Measurements from ENCODE around the gene PTGS1.

DNA sequence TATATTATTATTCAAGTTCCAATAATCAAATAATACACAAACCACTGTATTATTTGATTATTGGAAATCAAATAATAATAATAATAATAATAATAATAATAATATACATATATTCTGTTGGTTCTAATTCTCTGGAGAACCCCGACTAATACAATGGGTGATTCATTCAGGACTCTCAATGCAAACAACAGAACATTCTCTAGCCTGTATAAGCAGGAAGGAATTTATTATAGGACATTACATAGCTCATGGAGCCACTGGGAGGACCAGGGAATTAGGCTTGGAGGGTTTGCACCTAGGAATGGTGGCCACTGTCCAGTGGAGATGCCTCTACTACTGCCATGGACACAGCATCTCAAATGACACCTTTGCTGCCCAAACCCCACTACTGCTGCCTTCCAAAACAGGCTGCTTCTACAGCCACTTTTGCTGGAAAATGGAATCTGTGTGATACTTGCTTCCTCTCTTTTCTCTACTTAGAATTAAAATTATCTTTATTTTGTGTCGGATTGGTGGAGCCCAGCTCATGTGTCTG lies 25.9 kb downstream of the PTGS1 start:
- TF ChIP-seq, protein P1, sequence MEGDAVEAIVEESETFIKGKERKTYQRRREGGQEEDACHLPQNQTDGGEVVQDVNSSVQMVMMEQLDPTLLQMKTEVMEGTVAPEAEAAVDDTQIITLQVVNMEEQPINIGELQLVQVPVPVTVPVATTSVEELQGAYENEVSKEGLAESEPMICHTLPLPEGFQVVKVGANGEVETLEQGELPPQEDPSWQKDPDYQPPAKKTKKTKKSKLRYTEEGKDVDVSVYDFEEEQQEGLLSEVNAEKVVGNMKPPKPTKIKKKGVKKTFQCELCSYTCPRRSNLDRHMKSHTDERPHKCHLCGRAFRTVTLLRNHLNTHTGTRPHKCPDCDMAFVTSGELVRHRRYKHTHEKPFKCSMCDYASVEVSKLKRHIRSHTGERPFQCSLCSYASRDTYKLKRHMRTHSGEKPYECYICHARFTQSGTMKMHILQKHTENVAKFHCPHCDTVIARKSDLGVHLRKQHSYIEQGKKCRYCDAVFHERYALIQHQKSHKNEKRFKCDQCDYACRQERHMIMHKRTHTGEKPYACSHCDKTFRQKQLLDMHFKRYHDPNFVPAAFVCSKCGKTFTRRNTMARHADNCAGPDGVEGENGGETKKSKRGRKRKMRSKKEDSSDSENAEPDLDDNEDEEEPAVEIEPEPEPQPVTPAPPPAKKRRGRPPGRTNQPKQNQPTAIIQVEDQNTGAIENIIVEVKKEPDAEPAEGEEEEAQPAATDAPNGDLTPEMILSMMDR (IDR thresholded peaks at IDR 0.05 in 2 of 3, conservative IDR thresholded peaks at IDR 0.05 in 1 of 3; ENCODE audit: insufficient read depth in 2 of 3, low read depth in 1 of 3, low read length in 3 of 3): no peak
- TF ChIP-seq ARID2 (IDR thresholded peaks at IDR 0.05): no peak
